Prostate gland (tissue), 2 donors: ENCODE results near the gene ASPDH. TPM values are rescaled to one million over a fixed set of nuclear protein-coding genes. Genes with fewer than 3 reads are reported as not detected.

Source experiments
- DNase-seq: peaks from one replicate; pipeline ENCODE4 v3.0.0-alpha.2; 2019; ENCODE audit warnings: low spot score
- H3K27ac ChIP-seq, 2 donors: fragments of 200-600 bp; sonication (generic); 2 replicates each; pipeline ENCODE4 v1.5.1; 2017 to 2019
- H3K27me3 ChIP-seq: fragments of 200-600 bp; sonication (generic); replicated peaks from 2 replicates; pipeline ENCODE4 v1.5.1; 2019; ENCODE audit not compliant: insufficient read depth
- H3K36me3 ChIP-seq, 2 donors: fragments of 200-600 bp; sonication (generic); 1 replicate in 1 of 2; 2 replicates in 1 of 2; pipeline versions ENCODE4 v1.5.1 to v1.8.1; 2017 to 2019
- H3K4me1 ChIP-seq: fragments of 200-600 bp; sonication (generic); replicated peaks from 2 replicates; pipeline ENCODE4 v1.5.1; 2019
- H3K4me3 ChIP-seq, 2 donors: fragments of 200-600 bp; sonication (generic); 2 replicates each; pipeline ENCODE4 v1.5.1; 2017 to 2019
- H3K9me3 ChIP-seq: fragments of 200-600 bp; sonication (generic); 2 replicates; pipeline ENCODE4 v1.5.1; 2017
- POLR2A ChIP-seq: fragments of 450-650 bp; IDR thresholded peaks from one replicate; pipeline ENCODE4 v1.6.1; 2016; ENCODE audit warnings: antibody characterized with exemption, mild to moderate bottlenecking
- POLR2AphosphoS5 ChIP-seq: sonication (generic); formaldehyde crosslinking; IDR thresholded peaks from one replicate; pipeline ENCODE4 v1.6.1; 2017; ENCODE audit warnings: antibody characterized with exemption
- WGBS: methylation state at CpG from one replicate; pipeline ENCODE4 v1.1.5; 2018; 5-methylcytosine and 5-hydroxymethylcytosine counted together
- intact Hi-C: fragments of 100-400 bp; cut with DNase I; formaldehyde crosslinking; loops from one replicate; pipeline ENCODE4 v1.14.2; 2022
- total RNA-seq, 2 donors: library from RNA; depleted of rRNA; stranded (reverse); fragments of >200 nt; gene quantifications; one replicate each; pipeline ENCODE4 v1.1.0, GENCODE V29; 2016
- TF ChIP-seq, protein P1 (sequence below), 4 experiments: fragments of 200-600 bp in 2 of 4; fragments of 450-650 bp in 2 of 4; sonication (generic) in 2 of 4; IDR thresholded peaks; 1 replicate in 3 of 4; 2 replicates in 1 of 4; pipeline ENCODE4 v1.5.1; 2016 to 2019; ENCODE audit warnings: antibody characterized with exemption in 4 of 4, mild to moderate bottlenecking in 2 of 4, moderate library complexity in 2 of 4

The ASPDH gene
- total RNA-seq, 2 donors from 2014 or later: not detected

GRCh38 chr19:50505856-50506611, 7.7 kb downstream of the ASPDH start:
- DNase-seq: no peak
- H3K4me1 ChIP-seq: peaks cover 4% of the 10 kb centered on the region

DNA sequence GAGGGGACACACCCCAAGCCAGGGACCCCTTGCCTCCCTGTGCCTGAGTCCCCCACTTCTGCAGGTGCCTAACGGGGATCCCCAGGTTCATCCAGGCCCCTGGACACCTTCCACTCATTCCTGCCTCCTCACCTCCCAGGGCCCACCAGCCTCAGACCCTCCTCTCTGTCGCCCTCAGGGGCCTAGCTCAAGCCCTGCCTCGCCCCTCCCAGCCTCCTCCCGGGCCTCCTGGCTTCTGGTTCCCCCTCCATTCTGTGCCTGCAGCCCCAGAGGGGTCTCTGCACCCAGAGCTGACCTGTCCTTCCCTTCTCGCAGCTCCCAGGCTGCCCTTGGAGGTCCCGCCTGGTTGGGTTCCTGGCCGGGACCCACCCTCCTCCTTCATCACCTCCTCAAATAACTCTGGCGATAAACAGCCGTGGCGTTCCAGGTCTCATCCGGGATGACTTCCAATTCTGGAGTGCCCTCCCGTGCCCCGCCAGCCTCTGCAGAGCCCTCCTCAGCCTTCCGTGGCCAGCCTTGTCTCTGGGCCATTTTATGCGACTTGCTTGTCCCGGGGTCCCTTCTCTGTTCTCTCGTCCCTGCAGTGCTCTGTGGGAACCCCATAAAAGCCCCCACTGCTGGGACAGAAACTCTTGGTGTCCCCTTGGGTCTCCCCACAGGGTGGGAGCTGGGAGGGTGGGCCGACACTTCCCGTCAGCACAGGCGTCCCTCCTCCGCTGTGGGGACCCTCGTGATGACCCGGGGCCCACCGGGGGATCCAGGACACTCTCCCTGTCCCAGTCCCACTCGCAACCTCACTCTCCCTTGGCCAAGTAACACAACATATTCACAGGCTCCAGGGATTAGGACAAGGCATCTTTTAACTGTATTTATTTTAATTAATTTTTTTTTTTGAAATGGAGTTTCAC, 11.9 kb downstream of the ASPDH start:
- no peak for DNase-seq
- TF ChIP-seq, protein P1, sequence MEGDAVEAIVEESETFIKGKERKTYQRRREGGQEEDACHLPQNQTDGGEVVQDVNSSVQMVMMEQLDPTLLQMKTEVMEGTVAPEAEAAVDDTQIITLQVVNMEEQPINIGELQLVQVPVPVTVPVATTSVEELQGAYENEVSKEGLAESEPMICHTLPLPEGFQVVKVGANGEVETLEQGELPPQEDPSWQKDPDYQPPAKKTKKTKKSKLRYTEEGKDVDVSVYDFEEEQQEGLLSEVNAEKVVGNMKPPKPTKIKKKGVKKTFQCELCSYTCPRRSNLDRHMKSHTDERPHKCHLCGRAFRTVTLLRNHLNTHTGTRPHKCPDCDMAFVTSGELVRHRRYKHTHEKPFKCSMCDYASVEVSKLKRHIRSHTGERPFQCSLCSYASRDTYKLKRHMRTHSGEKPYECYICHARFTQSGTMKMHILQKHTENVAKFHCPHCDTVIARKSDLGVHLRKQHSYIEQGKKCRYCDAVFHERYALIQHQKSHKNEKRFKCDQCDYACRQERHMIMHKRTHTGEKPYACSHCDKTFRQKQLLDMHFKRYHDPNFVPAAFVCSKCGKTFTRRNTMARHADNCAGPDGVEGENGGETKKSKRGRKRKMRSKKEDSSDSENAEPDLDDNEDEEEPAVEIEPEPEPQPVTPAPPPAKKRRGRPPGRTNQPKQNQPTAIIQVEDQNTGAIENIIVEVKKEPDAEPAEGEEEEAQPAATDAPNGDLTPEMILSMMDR (IDR thresholded peaks at IDR 0.05): no peak
- TF ChIP-seq POLR2AphosphoS5 (no peak), POLR2A (no peak)
- no peak overlapping the region for H3K4me3 ChIP-seq
- intact Hi-C loops: no loop called here
- H3K27ac ChIP-seq: no peak overlapping the region
- no peaks in the 10 kb centered on the region for H3K9me3 ChIP-seq
- no peaks in the 10 kb centered on the region for H3K4me1 ChIP-seq
- no peaks in the 10 kb centered on the region for H3K27me3 ChIP-seq
- no peaks in the 10 kb centered on the region for H3K36me3 ChIP-seq
- 58% methylated on average over 25 of the region's 25 CpGs for WGBS

More at GRCh38 chr19:50505856-50506611, 7.7 kb downstream of the ASPDH start:
- 88% methylated on average over 21 of the region's 30 CpGs for WGBS
- TF ChIP-seq, protein P1 (IDR thresholded peaks at IDR 0.05): no peak
- TF ChIP-seq POLR2AphosphoS5 (no peak), POLR2A (no peak)
- intact Hi-C loops: no loop called here
- Histone ChIP-seq H3K27ac (no peak overlapping the region), H3K27me3 (no peaks in the 10 kb centered on the region), H3K4me3 (no peak overlapping the region), H3K9me3 (no peaks in the 10 kb centered on the region), H3K36me3 (no peaks in the 10 kb centered on the region)

GRCh38 chr19:50501186-50501567, 12.5 kb downstream of the ASPDH start:
- DNase-seq: no peak
- WGBS: 65% methylated on average over 12 of the region's 12 CpGs
- no peaks in the 10 kb centered on the region for H3K27me3 ChIP-seq
- no peak overlapping the region for H3K4me3 ChIP-seq
- no peak overlapping the region for H3K27ac ChIP-seq
- H3K9me3 ChIP-seq: no peaks in the 10 kb centered on the region
- TF ChIP-seq POLR2AphosphoS5: no peak
- TF ChIP-seq, protein P1 (IDR thresholded peaks at IDR 0.05): no peak
- TF ChIP-seq POLR2A: no peak
- H3K4me1 ChIP-seq: no peaks in the 10 kb centered on the region
- intact Hi-C loops: no loop called here
- H3K36me3 ChIP-seq: no peaks in the 10 kb centered on the region

- Histone ChIP-seq H3K9me3 (no peaks in the 10 kb centered on the region), H3K36me3 (no peaks in the 10 kb centered on the region), H3K27ac (no peak overlapping the region), H3K27me3 (no peaks in the 10 kb centered on the region), H3K4me3 (no peak overlapping the region), H3K4me1 (no peaks in the 10 kb centered on the region)
- WGBS: 61% methylated on average over 9 of the region's 10 CpGs
- TF ChIP-seq, protein P1 (IDR thresholded peaks at IDR 0.05): no peak
- TF ChIP-seq POLR2A (no peak), POLR2AphosphoS5 (no peak)
- DNase-seq: no peak
- intact Hi-C loops: no loop called here
These were observed 13.0 kb downstream of the ASPDH start for GRCh38 chr19:50500753-50501151.
